ENCODE data around the gene POTEG.
"Not testable (repeated sequence)": the region's sequence is repeated elsewhere in the genome, so short reads cannot be mapped to it uniquely, and the experiment has no call there.

DNA sequence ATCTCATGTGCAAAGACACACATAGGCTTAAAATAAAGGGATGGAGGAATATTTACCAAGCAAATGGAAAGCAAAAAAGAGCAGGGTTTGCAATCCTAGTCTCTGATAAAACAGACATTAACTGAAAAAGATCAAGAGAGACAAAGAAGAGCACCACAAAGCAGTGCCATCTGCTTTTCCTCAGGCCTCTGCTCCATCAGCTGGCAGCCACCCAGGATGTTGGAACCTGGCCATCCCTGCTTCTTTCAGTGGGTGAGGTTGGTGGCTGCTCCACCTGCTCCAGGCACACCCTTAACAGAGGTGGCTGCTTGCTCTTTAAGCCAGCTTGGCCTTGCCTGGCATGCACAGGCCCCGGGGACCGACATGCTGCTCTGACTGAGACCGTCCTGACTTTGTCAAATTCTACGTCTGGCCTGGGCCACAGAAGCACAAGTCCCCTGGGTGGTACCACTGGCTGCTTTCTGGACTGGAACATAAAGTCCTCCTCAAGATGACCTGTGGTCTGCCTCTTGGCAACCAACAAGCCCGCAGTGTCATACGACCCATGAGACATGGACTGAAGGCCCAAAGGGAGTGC, 51.0 kb downstream of the POTEG start:
- not testable (repeated sequence) for TF ChIP-seq TAF1, POLR2A (IDR thresholded peaks at IDR 0.05; ENCODE audit: low read depth, low read length)
